Measurements from ENCODE around the gene PALM2AKAP2.

The PALM2AKAP2 gene

GRCh38 chr9:109779711-109780452 lies at the start of gene PALM2AKAP2:
Gene PALM2AKAP2 (plus strand): TSS chr9:109780198. CDS start chr9:109780489, 291 bp downstream.
- no peak for DNase-seq

GRCh38 chr9:109730228-109730627 lies 49.8 kb upstream of the PALM2AKAP2 start:
- no peak for DNase-seq

- no peak for DNase-seq
Observed at GRCh38 chr9:109733690-109734089, 46.3 kb upstream of the PALM2AKAP2 start.

GRCh38 chr9:109734814-109735213 lies 45.2 kb upstream of the PALM2AKAP2 start:
- no peak for DNase-seq

- no peak for DNase-seq
Observed at GRCh38 chr9:109735801-109736200, 44.2 kb upstream of the PALM2AKAP2 start.

- no peak for DNase-seq
Observed at GRCh38 chr9:109737295-109737694, 42.7 kb upstream of the PALM2AKAP2 start.

- DNase-seq: no peak
Observed at GRCh38 chr9:109739760-109740159, 40.2 kb upstream of the PALM2AKAP2 start.

- no peak for DNase-seq
Observed at GRCh38 chr9:109742776-109743348, 37.1 kb upstream of the PALM2AKAP2 start.

- no peak for DNase-seq
Observed at GRCh38 chr9:109743696-109744095, 36.3 kb upstream of the PALM2AKAP2 start.

- no peak for DNase-seq
Observed at GRCh38 chr9:109745335-109746283, 34.4 kb upstream of the PALM2AKAP2 start.

GRCh38 chr9:109751253-109751652 lies 28.7 kb upstream of the PALM2AKAP2 start:
- DNase-seq: no peak

GRCh38 chr9:109753308-109753707 lies 26.7 kb upstream of the PALM2AKAP2 start:
- no peak for DNase-seq

- DNase-seq: no peak
Observed at GRCh38 chr9:109755040-109755439, 25.0 kb upstream of the PALM2AKAP2 start.

- no peak for DNase-seq
Observed at GRCh38 chr9:109759589-109759988, 20.4 kb upstream of the PALM2AKAP2 start.

GRCh38 chr9:109765278-109765677 lies 14.7 kb upstream of the PALM2AKAP2 start:
- DNase-seq: no peak

GRCh38 chr9:109765830-109766229 lies 14.2 kb upstream of the PALM2AKAP2 start:
- no peak for DNase-seq

- no peak for DNase-seq
Observed at GRCh38 chr9:109766351-109766750, 13.6 kb upstream of the PALM2AKAP2 start.

- DNase-seq: no peak
Observed at GRCh38 chr9:109767404-109767803, 12.6 kb upstream of the PALM2AKAP2 start.

GRCh38 chr9:109767814-109768213 lies 12.2 kb upstream of the PALM2AKAP2 start:
- no peak for DNase-seq

GRCh38 chr9:109769250-109769649 lies 10.7 kb upstream of the PALM2AKAP2 start:
- no peak for DNase-seq

- DNase-seq: no peak
Observed at GRCh38 chr9:109770101-109770500, 9.9 kb upstream of the PALM2AKAP2 start.

GRCh38 chr9:109771087-109771486 lies 8.9 kb upstream of the PALM2AKAP2 start:
- no peak for DNase-seq

GRCh38 chr9:109771796-109772531 lies 8.0 kb upstream of the PALM2AKAP2 start:
- DNase-seq: no peak
